RWPE1 (cell line): ENCODE measurements around the gene SIGLEC1.
A peak's percentile ranks its signal among the peaks of the same experiment; 100 is the strongest.

ENCODE experiments used
- CTCF ChIA-PET: fragments of 350-600 bp; sonication (Branson Sonifier 250); formaldehyde crosslinking; extraction: SDS; loops from one replicate; lab custom pipeline; 2021; lab: Yijun Ruan, JAX
- POLR2A ChIA-PET: fragments of 400-600 bp; formaldehyde crosslinking; extraction: SDS; loops from one replicate; lab custom pipeline; 2020; ENCODE audit warnings: antibody characterized with exemption; ENCODE audit not compliant: low non-redundant PET; lab: Yijun Ruan, JAX
- DNase-seq: peaks from one replicate; pipeline ENCODE4 v3.0.0; 2012; ENCODE audit warnings: low spot score
- H3K27ac ChIP-seq: fragments of 450-650 bp; 2 replicates; pipeline ENCODE4 v1.5.1; 2017
- CTCF ChIP-seq: fragments of 450-650 bp; conservative IDR thresholded peaks from 2 replicates; pipeline ENCODE4 v1.5.1; 2017; ENCODE audit warnings: low read depth, mild to moderate bottlenecking

The SIGLEC1 gene

GRCh38 chr20:3755814-3756480 lies 43.5 kb upstream of the SIGLEC1 start:
- no peak for DNase-seq
- no peak for TF ChIP-seq CTCF
- ChIA-PET CTCF (interaction anchor here (1.0 to 3.1 kb wide), 3 partner anchors 11 to 45 kb away, joined by 3 to 9 read pairs (median 3); no protein-coding TSS in a partner anchor), POLR2A (no interaction called here)
- H3K27ac ChIP-seq = no peak overlapping the region

GRCh38 chr20:3755269-3755668 lies 42.9 kb upstream of the SIGLEC1 start:
- no peak for TF ChIP-seq CTCF
- CTCF ChIA-PET = interaction anchor here (1.0 to 1.2 kb wide), 2 partner anchors 10 to 14 kb away, joined by 3 read pairs; no protein-coding TSS in a partner anchor
- H3K27ac ChIP-seq = peak overlapping the region; percentile 36
- POLR2A ChIA-PET = no interaction called here
- DNase-seq = no peak

GRCh38 chr20:3754276-3754630 lies 41.9 kb upstream of the SIGLEC1 start:
- ChIA-PET POLR2A (no interaction called here), CTCF (interaction anchor here (1.0 kb wide), 1 partner anchor 94 kb away, joined by 3 read pairs; no protein-coding TSS in a partner anchor)
- DNase-seq = no peak
- H3K27ac ChIP-seq = peak overlapping the region; percentile 36
- TF ChIP-seq CTCF = no peak

- peak overlapping the region; percentile 36 for H3K27ac ChIP-seq
- ChIA-PET CTCF (interaction anchor here (0.6 to 1.5 kb wide), 5 partner anchors 10 to 154 kb away, joined by 3 to 5 read pairs (median 3); no protein-coding TSS in a partner anchor), POLR2A (no interaction called here)
- TF ChIP-seq CTCF = no peak
- DNase-seq = no peak
These were observed 41.3 kb upstream of the SIGLEC1 start for GRCh38 chr20:3753501-3754275.

GRCh38 chr20:3753098-3753497 lies 40.7 kb upstream of the SIGLEC1 start:
- peak overlapping the region; percentile 23; the same call in 1 of the 2 replicates for H3K27ac ChIP-seq
- POLR2A ChIA-PET = no interaction called here
- no peak for DNase-seq
- peak; percentile 71 for TF ChIP-seq CTCF
- CTCF ChIA-PET = interaction anchor here (0.6 to 1.5 kb wide), 9 partner anchors 9 to 153 kb away, joined by 3 to 7 read pairs (median 4); partner anchors contain the start of gene ADISSP

- TF ChIP-seq CTCF = no peak
- peak overlapping the region; percentile 23 for H3K27ac ChIP-seq
- no peak for DNase-seq
- CTCF ChIA-PET = interaction anchor here (0.7 to 1.5 kb wide), 8 partner anchors 10 to 79 kb away, joined by 3 to 7 read pairs (median 4); partner anchors contain the start of gene ADISSP
- POLR2A ChIA-PET = no interaction called here
These were observed 40.0 kb upstream of the SIGLEC1 start for GRCh38 chr20:3752386-3752759.
